CD4-positive, alpha-beta T cell treated with Interleukin-6 for 4 hours (primary cell): ENCODE measurements around the gene ARHGAP22.

ENCODE experiments used
- DNase-seq: peaks from one replicate; pipeline ENCODE4 v3.0.0-alpha.2; 2020; ENCODE audit warnings: mixed read lengths

Gene ARHGAP22

GRCh38 chr10:48495282-48496045 is 109.4 kb downstream of the ARHGAP22 start:
- DNase-seq, result no peak

- DNase-seq, result no peak
These were observed 110.3 kb downstream of the ARHGAP22 start for GRCh38 chr10:48494611-48495010.

DNA sequence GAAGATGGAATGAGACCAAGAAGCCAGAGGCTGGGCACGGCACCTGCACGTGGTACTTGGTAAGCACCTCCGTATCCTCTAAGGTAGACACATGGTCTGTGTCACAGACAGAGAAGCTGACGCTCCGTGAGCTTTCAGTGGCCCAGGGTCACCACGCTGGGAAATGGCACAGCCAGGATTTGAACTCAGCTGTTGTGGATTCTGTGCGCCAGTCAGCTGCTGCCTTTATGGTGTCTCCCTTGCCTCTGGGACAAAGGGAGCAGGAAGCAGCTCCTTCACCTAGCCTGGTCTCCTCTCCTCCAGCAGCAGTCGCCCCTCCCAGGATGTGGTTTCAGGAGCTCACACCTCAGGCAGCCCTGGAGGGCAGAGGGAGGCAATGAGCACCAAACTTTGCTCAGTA is 110.8 kb downstream of the ARHGAP22 start:
- no peak for DNase-seq

GRCh38 chr10:48493083-48493871 is 111.6 kb downstream of the ARHGAP22 start:
- DNase-seq, result no peak

- no peak for DNase-seq
These were observed 112.7 kb downstream of the ARHGAP22 start for GRCh38 chr10:48492201-48492600.

DNA sequence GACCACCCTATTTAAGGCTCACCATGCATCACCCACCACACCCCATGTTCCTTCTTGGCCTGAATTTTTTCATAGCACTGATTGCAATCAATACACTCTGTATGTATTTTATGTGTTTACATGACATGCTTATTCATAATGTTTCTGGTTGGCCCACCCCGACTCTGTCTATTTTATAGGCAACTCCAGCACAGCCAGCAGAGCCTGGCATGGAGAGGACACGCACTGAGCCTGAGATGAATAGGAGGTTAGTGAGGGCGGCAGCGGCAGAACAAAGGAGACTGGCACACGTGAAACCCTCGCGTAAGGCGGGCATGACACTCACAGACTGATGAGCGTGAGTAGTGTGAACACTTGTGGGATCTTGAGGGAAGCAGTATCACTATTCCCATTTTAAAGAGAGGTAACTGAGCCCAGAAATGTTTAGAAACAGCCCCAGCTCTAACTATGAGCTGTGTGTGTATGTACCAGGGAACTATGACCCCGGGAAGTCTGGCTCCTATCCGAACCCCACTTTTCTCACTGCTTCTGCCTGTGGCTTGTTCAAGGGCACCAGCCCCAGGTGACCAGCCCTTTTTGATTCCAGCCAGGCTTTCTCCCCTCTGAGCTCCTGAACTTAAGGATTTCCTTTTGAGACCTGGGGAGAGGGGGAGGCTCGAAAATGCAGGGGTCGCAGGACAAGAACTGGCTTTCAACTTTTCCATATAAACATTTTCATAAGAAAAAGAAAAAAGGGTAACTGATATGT is 113.3 kb downstream of the ARHGAP22 start:
- DNase-seq, result no peak

GRCh38 chr10:48490946-48491345 is 113.9 kb downstream of the ARHGAP22 start:
- DNase-seq, result no peak

DNA sequence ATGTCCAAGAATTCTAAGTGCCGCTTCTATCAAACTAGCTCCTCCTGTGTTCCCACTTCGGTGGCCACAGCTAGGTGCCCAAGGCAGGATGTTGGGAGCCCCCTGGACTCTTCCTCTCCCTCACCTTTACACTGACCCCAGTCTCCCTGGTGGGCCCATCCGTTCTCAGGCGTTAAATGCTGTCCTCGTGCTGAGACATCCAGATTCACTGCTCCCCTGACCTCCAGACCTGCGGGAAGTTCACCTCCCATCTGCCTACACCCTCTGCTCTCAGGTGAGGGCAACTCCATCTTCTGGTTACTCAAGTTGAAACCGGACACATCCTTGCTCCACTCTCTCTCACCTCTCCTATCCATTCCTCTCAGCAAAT is 114.3 kb downstream of the ARHGAP22 start:
- DNase-seq, result no peak

GRCh38 chr10:48489099-48489498 is 115.8 kb downstream of the ARHGAP22 start:
- no peak for DNase-seq

GRCh38 chr10:48487244-48487643 is 117.6 kb downstream of the ARHGAP22 start:
- DNase-seq, result no peak

GRCh38 chr10:48485711-48486110 is 119.2 kb downstream of the ARHGAP22 start:
- no peak for DNase-seq

DNA sequence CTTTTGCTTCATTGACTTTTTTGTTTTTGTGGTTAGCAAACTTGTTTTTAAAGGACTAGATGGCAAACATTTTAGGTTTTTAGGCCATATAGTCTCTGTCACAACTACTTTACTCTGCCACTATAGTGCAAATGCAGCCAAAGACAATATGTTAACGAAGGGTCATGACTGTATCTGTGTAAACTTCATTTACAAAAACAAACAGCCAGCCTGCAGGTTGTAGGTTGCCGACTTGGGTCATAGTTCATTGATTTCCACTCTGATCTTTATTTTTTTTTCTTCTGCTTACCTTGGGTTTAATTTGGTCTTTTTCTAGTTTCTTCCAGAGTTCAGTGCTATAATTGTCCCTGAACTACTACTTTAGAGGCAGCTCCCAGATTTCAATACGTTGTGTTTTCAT is 120.0 kb downstream of the ARHGAP22 start:
- DNase-seq, result no peak

DNA sequence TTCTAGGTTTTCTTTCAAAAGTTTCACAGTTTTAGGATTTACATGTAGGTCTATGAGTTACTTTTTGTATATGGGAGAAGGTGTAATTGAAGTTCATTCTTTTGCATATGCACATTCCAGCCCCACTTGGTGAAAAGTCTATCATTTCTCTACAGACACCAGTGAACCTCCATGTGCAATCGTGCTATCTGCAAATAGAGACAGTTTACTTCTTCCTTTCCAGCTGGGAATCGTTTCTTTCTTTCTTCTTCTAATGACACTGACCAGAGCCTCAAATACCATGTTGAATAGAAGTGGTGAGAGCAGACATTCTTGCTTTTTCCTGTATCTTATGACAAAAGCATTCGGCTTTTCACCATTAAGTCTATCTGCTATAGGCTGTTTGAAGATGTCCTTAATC is 122.7 kb downstream of the ARHGAP22 start:
- no peak for DNase-seq

DNA sequence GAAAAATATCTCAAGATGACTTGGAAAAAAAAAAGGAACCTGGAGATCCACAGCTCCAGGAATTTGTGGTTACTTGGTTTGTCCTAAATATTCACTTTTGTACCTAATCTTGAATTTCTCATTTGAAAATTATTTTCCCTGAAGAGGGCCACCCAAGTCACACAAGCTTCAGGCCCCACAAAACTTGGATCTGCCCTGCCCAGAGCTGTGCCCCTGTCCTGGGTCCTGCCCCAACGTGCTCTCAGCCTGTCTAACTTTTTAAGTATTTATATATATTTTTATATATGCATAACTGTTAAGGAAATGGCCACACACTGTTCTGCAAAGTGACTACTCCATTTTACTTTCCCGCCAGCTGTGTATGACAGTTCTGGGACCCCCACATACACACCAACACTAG is 123.5 kb downstream of the ARHGAP22 start:
- no peak for DNase-seq

DNA sequence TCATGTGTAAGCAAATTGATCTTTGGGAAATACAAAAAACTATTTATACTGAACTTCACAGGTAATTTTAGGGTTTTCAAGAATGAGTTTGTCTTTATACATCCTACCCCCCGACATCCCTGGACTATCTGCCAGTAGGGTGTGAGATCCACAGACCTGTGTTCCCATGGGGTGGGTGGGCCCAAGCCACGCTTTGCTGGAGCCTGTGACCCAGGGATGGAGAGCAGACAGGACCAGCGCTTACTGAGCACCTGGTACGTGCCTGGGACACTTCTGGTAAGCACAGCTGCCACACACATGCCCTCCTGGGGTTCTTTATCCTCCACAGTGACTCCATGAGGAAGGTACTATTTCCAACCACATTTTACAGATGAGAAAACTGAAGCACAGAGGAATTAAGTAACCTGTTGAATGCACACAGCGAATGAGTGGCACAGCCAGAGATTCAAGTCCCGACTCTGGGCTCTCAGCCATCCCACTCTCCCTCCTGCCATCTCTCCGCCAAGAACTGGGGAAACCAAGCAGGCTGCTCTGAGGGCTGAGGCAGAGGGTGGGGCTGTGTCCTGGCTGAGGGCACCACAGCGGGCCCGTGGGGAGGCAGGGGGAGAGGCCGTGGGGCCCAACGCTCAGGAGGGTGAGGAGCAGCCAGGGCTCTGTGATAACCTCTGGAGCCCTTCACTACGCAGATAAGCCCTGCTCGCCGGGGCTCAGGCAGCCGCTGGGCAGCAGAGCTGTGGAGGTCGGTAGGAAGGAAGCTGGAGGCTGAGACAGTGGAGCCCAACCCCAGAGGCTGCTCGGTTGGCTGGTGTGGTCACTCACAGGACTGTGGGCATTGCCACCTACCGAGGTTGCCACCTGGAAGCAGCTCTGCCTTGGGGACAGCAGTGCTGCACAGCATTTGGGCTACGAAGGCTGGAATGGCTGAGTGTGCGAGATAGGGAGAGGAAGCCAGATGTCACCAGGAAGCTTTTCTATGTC is 124.2 kb downstream of the ARHGAP22 start:
- no peak for DNase-seq

- DNase-seq, result no peak
These were observed 125.7 kb downstream of the ARHGAP22 start for GRCh38 chr10:48478980-48479811.

DNA sequence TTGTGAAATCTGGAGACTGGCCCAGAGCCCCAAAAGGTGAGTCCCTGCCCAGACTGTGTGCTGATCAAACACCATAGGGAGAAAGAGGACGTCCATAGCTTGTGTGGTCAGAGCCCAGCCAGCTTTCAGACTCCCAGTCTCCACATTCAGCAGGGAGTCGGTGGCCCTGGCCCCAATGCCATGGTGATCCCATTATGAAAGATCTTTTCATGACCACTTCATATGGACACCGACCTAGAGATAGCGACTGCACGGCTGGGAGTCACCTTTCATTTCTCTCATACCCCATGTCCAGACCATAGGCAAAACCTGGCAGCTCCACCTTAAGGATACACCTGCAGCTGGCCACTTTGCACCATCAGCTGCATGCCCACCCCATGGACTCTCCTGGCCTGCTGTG is 126.4 kb downstream of the ARHGAP22 start:
- no peak for DNase-seq

DNA sequence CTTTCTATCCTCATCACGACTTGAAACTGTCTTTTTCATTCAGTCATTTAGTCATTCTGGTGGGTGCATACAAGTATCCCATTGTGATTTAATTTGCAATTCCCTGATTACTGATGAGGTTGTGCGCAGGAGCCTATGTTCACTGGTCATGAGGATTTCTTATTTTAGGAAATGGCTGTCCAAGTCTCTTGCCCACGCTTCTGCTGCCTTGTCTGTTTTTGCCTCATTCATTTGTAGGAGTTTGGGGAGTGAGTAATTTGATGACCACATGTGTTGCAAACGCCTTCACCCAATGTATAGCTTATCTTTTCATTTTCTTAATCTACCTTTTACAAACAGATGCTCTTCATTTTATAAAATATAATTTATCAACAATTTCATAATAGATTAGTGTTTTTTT is 127.3 kb downstream of the ARHGAP22 start:
- no peak for DNase-seq

- no peak for DNase-seq
These were observed 127.7 kb downstream of the ARHGAP22 start for GRCh38 chr10:48477141-48477540.

DNA sequence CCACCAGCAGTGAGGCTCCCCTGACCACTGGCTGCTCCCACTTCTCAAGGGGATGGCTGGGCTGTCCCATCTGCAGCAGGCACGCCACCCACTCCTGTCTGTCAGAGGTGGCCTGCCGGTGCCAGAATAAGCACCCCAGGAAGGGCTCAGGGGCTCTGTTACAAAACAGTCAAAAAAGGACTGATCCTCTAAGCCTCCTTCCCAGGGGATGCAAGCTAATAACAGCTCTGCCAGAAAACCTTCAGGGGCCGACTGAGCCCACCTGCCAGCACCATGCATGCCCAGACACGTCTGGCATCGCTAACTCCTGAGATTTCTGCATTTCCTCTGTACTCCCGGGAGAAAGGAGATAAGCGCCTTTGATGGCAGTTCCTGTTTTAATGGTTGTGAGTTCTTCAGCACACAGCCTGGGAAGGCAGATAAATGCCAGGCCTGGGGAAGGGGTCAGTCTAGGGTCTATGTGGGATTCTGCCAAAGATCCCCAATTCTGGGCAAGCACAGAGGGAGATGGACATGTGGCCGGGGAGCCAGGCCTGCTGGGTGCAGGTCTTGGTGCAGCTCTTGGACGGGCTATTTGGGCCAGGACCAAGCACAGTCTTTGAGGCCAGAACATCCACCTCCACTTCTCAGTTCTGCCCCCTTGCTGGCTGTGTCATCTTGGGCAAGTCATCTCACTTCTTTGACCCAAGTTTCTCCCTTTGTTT is 128.4 kb downstream of the ARHGAP22 start:
- no peak for DNase-seq

- no peak for DNase-seq
These were observed 129.0 kb downstream of the ARHGAP22 start for GRCh38 chr10:48475943-48476278.
